ENCODE data around the gene ADAMTS15.

The ADAMTS15 gene

GRCh38 chr11:130445788-130446187, 2.7 kb upstream of the ADAMTS15 start:
- intact Hi-C loops (cut with DNase I; ENCODE audit: low total_unique reads) = loop anchor here (2.0 kb wide), 1 partner anchor 385 kb away; no protein-coding TSS in a partner anchor
- Histone ChIP-seq H3K4me3 (no peak overlapping the region), H3K27ac (no peak overlapping the region), H3K36me3 (no peaks in the 10 kb centered on the region), H3K27me3 (no peaks in the 10 kb centered on the region), H3K9me3 (no peaks in the 10 kb centered on the region), H3K4me1 (peaks cover 0 to 17% (median 5%) of the 10 kb centered on the region in 4 donors)
- TF ChIP-seq CTCF (IDR thresholded peaks at IDR 0.05) = no peak
- no peak for DNase-seq

- no peak for TF ChIP-seq CTCF (IDR thresholded peaks at IDR 0.05)
- DNase-seq = no peak
- Histone ChIP-seq H3K4me1 (peaks cover 0 to 33% (median 24%) of the 10 kb centered on the region in 4 donors), H3K27ac (peak overlapping the region; percentile 89 to 94), H3K27me3 (no peaks in the 10 kb centered on the region), H3K36me3 (no peaks in the 10 kb centered on the region), H3K9me3 (no peaks in the 10 kb centered on the region), H3K4me3 (peak overlapping the region; percentile 70 to 78)
- intact Hi-C loops (cut with DNase I; ENCODE audit: low total_unique reads) = no loop called here
Measured at GRCh38 chr11:130448039-130448415, 418 bp upstream of the ADAMTS15 start.

- H3K27ac ChIP-seq = peak overlapping the region; percentile 89 to 94
- intact Hi-C loops (cut with DNase I; ENCODE audit: low total_unique reads) = no loop called here
Measured at GRCh38 chr11:130449310-130449990, 1.0 kb downstream of the ADAMTS15 start.

GRCh38 chr11:130449996-130450769, 1.7 kb downstream of the ADAMTS15 start:
- no peaks in the 10 kb centered on the region for H3K9me3 ChIP-seq
- H3K4me3 ChIP-seq = peak overlapping the region; percentile 70 to 78
- intact Hi-C loops (cut with DNase I; ENCODE audit: low total_unique reads) = no loop called here
- peak; percentile 90 to 98 for DNase-seq
- no peaks in the 10 kb centered on the region for H3K27me3 ChIP-seq
- H3K27ac ChIP-seq = peak overlapping the region; percentile 89 to 94
- TF ChIP-seq CTCF (IDR thresholded peaks at IDR 0.05) = peak; percentile 79 to 92
- H3K4me1 ChIP-seq = peaks cover 0 to 54% (median 33%) of the 10 kb centered on the region in 4 donors
- no peaks in the 10 kb centered on the region for H3K36me3 ChIP-seq

More at GRCh38 chr11:130449310-130449990, 1.0 kb downstream of the ADAMTS15 start:
- no peaks in the 10 kb centered on the region for H3K36me3 ChIP-seq
- no peak for DNase-seq
- no peaks in the 10 kb centered on the region for H3K27me3 ChIP-seq
- H3K4me1 ChIP-seq = peaks cover 0 to 47% (median 29%) of the 10 kb centered on the region in 4 donors
- no peak for TF ChIP-seq CTCF (IDR thresholded peaks at IDR 0.05)
- H3K9me3 ChIP-seq = no peaks in the 10 kb centered on the region
- peak overlapping the region; percentile 70 to 78 for H3K4me3 ChIP-seq

- Histone ChIP-seq H3K27ac (peak overlapping the region; percentile 89 to 94), H3K4me1 (peaks cover 0 to 67% (median 43%) of the 10 kb centered on the region in 4 donors), H3K36me3 (no peaks in the 10 kb centered on the region), H3K4me3 (peak overlapping the region; percentile 70 to 78), H3K9me3 (no peaks in the 10 kb centered on the region), H3K27me3 (no peaks in the 10 kb centered on the region)
- intact Hi-C loops (cut with DNase I; ENCODE audit: low total_unique reads) = no loop called here
- no peak for TF ChIP-seq CTCF (IDR thresholded peaks at IDR 0.05)
- peak; percentile 58 to 85 for DNase-seq
Measured at GRCh38 chr11:130451231-130452019, 3.0 kb downstream of the ADAMTS15 start.

Data from tibial artery (tissue), 4 donors.